Breast epithelium (tissue), 3 donors: ENCODE results near the gene ADAMTS2.

Source experiments
- CTCF ChIP-seq, 3 donors: fragments of 450-650 bp; IDR thresholded peaks; one replicate each; pipeline ENCODE4 v1.5.1; 2016 to 2017; ENCODE audit warnings: antibody characterized with exemption in 3 of 3, mild to moderate bottlenecking in 3 of 3, moderate library complexity in 3 of 3
- POLR2AphosphoS5 ChIP-seq, 3 donors: sonication (generic); formaldehyde crosslinking; IDR thresholded peaks; one replicate each; pipeline ENCODE4 v1.6.1; 2017; ENCODE audit warnings: antibody characterized with exemption in 3 of 3

GRCh38 chr5:179113945-179114641, 231.2 kb downstream of the ADAMTS2 start:
- no peak for TF ChIP-seq CTCF (IDR thresholded peaks at IDR 0.05)
- TF ChIP-seq POLR2AphosphoS5 (IDR thresholded peaks at IDR 0.05), result no peak
